ENCODE data around the gene ARHGAP15.

Gene ARHGAP15

GRCh38 chr2:143577489-143577888, 448.3 kb downstream of the ARHGAP15 start:
- ChIA-PET CTCF (interaction anchor here (0.7 kb wide), 1 partner anchor 46 kb away, joined by 3 read pairs; no protein-coding TSS in a partner anchor), POLR2A (ENCODE audit: low non-redundant PET) (no interaction called here)
- no peak for DNase-seq (ENCODE audit: low spot score)
- H3K27ac ChIP-seq, result no peak overlapping the region
- TF ChIP-seq CTCF (conservative IDR thresholded peaks at IDR 0.05; ENCODE audit: low read depth), result no peak

- H3K27ac ChIP-seq, result no peak overlapping the region
- ChIA-PET CTCF (no interaction called here), POLR2A (ENCODE audit: low non-redundant PET) (no interaction called here)
- TF ChIP-seq CTCF (conservative IDR thresholded peaks at IDR 0.05; ENCODE audit: low read depth), result no peak
- no peak for DNase-seq (ENCODE audit: low spot score)
Measured at GRCh38 chr2:143579456-143579855, 450.2 kb downstream of the ARHGAP15 start.

GRCh38 chr2:143581134-143581533, 451.9 kb downstream of the ARHGAP15 start:
- no peak overlapping the region for H3K27ac ChIP-seq
- ChIA-PET POLR2A (ENCODE audit: low non-redundant PET) (no interaction called here), CTCF (interaction anchor here (0.6 kb wide), 1 partner anchor 355 kb away, joined by 3 read pairs; no protein-coding TSS in a partner anchor)
- no peak for DNase-seq (ENCODE audit: low spot score)
- no peak for TF ChIP-seq CTCF (conservative IDR thresholded peaks at IDR 0.05; ENCODE audit: low read depth)

GRCh38 chr2:143582046-143582747, 453.0 kb downstream of the ARHGAP15 start:
- no peak overlapping the region for H3K27ac ChIP-seq
- ChIA-PET POLR2A (ENCODE audit: low non-redundant PET) (no interaction called here), CTCF (no interaction called here)
- DNase-seq (ENCODE audit: low spot score), result no peak
- no peak for TF ChIP-seq CTCF (conservative IDR thresholded peaks at IDR 0.05; ENCODE audit: low read depth)

GRCh38 chr2:143584936-143585335, 455.7 kb downstream of the ARHGAP15 start:
- POLR2A ChIA-PET (ENCODE audit: low non-redundant PET), result no interaction called here
- CTCF ChIA-PET, result interaction anchor here (0.6 kb wide), 1 partner anchor 274 kb away, joined by 4 read pairs; no protein-coding TSS in a partner anchor
- no peak for DNase-seq (ENCODE audit: low spot score)
- TF ChIP-seq CTCF (conservative IDR thresholded peaks at IDR 0.05; ENCODE audit: low read depth), result no peak
- H3K27ac ChIP-seq, result no peak overlapping the region

GRCh38 chr2:143586119-143586518, 456.9 kb downstream of the ARHGAP15 start:
- ChIA-PET POLR2A (ENCODE audit: low non-redundant PET) (no interaction called here), CTCF (no interaction called here)
- TF ChIP-seq CTCF (conservative IDR thresholded peaks at IDR 0.05; ENCODE audit: low read depth), result no peak
- H3K27ac ChIP-seq, result no peak overlapping the region
- DNase-seq (ENCODE audit: low spot score), result no peak

All from RWPE1 (cell line).